SJCRH30 (cell line): ENCODE data around the gene STRIP2. TPM values are rescaled to one million over a fixed set of nuclear protein-coding genes. Genes with fewer than 3 reads are reported as not detected.

ENCODE experiments used
- DNase-seq, 2 experiments: peaks; one replicate each; pipeline ENCODE4 v3.0.0-alpha.2; 2015 to 2020
- H3K27ac ChIP-seq: fragments of 250-450 bp; sonication (Bioruptor Pico); 2 replicates; pipeline ENCODE4 v1.5.1; 2020; ENCODE audit warnings: mild to moderate bottlenecking, moderate library complexity
- H3K27me3 ChIP-seq: fragments of 250-450 bp; sonication (Bioruptor Pico); 2 replicates; pipeline ENCODE4 v1.5.1; 2020; ENCODE audit warnings: mild to moderate bottlenecking, moderate library complexity
- H3K36me3 ChIP-seq: fragments of 250-450 bp; sonication (Bioruptor Pico); 2 replicates; pipeline ENCODE4 v1.5.1; 2020; ENCODE audit warnings: mild to moderate bottlenecking, moderate library complexity
- H3K4me1 ChIP-seq: fragments of 250-450 bp; sonication (Bioruptor Pico); 2 replicates; pipeline ENCODE4 v1.5.1; 2020; ENCODE audit warnings: mild to moderate bottlenecking, moderate library complexity
- H3K4me3 ChIP-seq: fragments of 250-450 bp; sonication (Bioruptor Pico); 2 replicates; pipeline ENCODE4 v1.5.1; 2020; ENCODE audit warnings: mild to moderate bottlenecking, moderate library complexity
- H3K9me3 ChIP-seq: fragments of 250-450 bp; sonication (Bioruptor Pico); replicated peaks from 2 replicates; pipeline ENCODE4 v1.5.1; 2020; ENCODE audit warnings: mild to moderate bottlenecking, moderate library complexity
- total RNA-seq: library from RNA; depleted of rRNA; stranded (reverse); fragments of >200 nt; shearing (Covaris generic); gene quantifications from 2 replicates; pipeline ENCODE4 v1.2.3, GENCODE V29; 2014; rRNA removed

The STRIP2 gene
- 11.4 and 16.7 TPM in 2 replicates for total RNA-seq

GRCh38 chr7:129433847-129434674, at the start of gene STRIP2:
Gene STRIP2 (plus strand): TSS chr7:129434432. CDS start chr7:129434473, 41 bp downstream.
- Histone ChIP-seq H3K9me3 (no peaks in the 10 kb centered on the region), H3K4me3 (peak within 1 kb of the TSS; percentile 80), H3K36me3 (no peaks in the 10 kb centered on the region), H3K27me3 (no peaks in the 10 kb centered on the region), H3K4me1 (peaks cover 7% of the 10 kb centered on the region; the same call in 1 of the 2 replicates), H3K27ac (peak within 1 kb of the TSS; percentile 69)
- peak; percentile 96 to 97 for DNase-seq

- no peak overlapping the region for H3K27ac ChIP-seq
- no peaks in the 10 kb centered on the region for H3K9me3 ChIP-seq
- no peaks in the 10 kb centered on the region; the same call in 1 of the 2 replicates for H3K4me1 ChIP-seq
- no peak for DNase-seq
- no peaks in the 10 kb centered on the region for H3K36me3 ChIP-seq
- no peaks in the 10 kb centered on the region for H3K27me3 ChIP-seq
- no peak overlapping the region for H3K4me3 ChIP-seq
These were observed 49.1 kb upstream of the STRIP2 start for GRCh38 chr7:129385116-129385515.

- Histone ChIP-seq H3K27me3 (no peaks in the 10 kb centered on the region), H3K27ac (no peak overlapping the region), H3K4me3 (no peak overlapping the region), H3K4me1 (no peaks in the 10 kb centered on the region), H3K36me3 (no peaks in the 10 kb centered on the region), H3K9me3 (no peaks in the 10 kb centered on the region)
- no peak for DNase-seq
These were observed 48.6 kb upstream of the STRIP2 start for GRCh38 chr7:129385598-129385997.

GRCh38 chr7:129386506-129386905, 47.7 kb upstream of the STRIP2 start:
- H3K27me3 ChIP-seq = no peaks in the 10 kb centered on the region
- no peaks in the 10 kb centered on the region for H3K9me3 ChIP-seq
- H3K27ac ChIP-seq = no peak overlapping the region
- no peak overlapping the region for H3K4me3 ChIP-seq
- no peaks in the 10 kb centered on the region for H3K36me3 ChIP-seq
- no peak for DNase-seq
- no peaks in the 10 kb centered on the region for H3K4me1 ChIP-seq

GRCh38 chr7:129387537-129387936, 46.7 kb upstream of the STRIP2 start:
- H3K9me3 ChIP-seq = no peaks in the 10 kb centered on the region
- no peaks in the 10 kb centered on the region for H3K36me3 ChIP-seq
- no peaks in the 10 kb centered on the region for H3K4me1 ChIP-seq

GRCh38 chr7:129388333-129389098, 45.7 kb upstream of the STRIP2 start:
- Histone ChIP-seq H3K9me3 (no peaks in the 10 kb centered on the region), H3K4me3 (no peak overlapping the region), H3K4me1 (no peaks in the 10 kb centered on the region), H3K36me3 (no peaks in the 10 kb centered on the region), H3K27ac (no peak overlapping the region), H3K27me3 (no peaks in the 10 kb centered on the region)
- no peak for DNase-seq

More at GRCh38 chr7:129387537-129387936, 46.7 kb upstream of the STRIP2 start:
- no peak overlapping the region for H3K4me3 ChIP-seq
- DNase-seq = no peak
- no peak overlapping the region for H3K27ac ChIP-seq
- no peaks in the 10 kb centered on the region for H3K27me3 ChIP-seq

GRCh38 chr7:129389829-129390228, 44.4 kb upstream of the STRIP2 start:
- no peaks in the 10 kb centered on the region for H3K36me3 ChIP-seq
- no peak for DNase-seq
- no peak overlapping the region for H3K4me3 ChIP-seq
- no peaks in the 10 kb centered on the region for H3K27me3 ChIP-seq
- H3K4me1 ChIP-seq = no peaks in the 10 kb centered on the region
- H3K9me3 ChIP-seq = no peaks in the 10 kb centered on the region
- H3K27ac ChIP-seq = no peak overlapping the region

- H3K27ac ChIP-seq = no peak overlapping the region
These were observed 43.9 kb upstream of the STRIP2 start for GRCh38 chr7:129390314-129390713.

GRCh38 chr7:129391546-129392171, 42.6 kb upstream of the STRIP2 start:
- no peak overlapping the region for H3K27ac ChIP-seq
- DNase-seq = no peak

More at GRCh38 chr7:129390314-129390713, 43.9 kb upstream of the STRIP2 start:
- H3K4me3 ChIP-seq = no peak overlapping the region
- DNase-seq = no peak
- H3K9me3 ChIP-seq = no peaks in the 10 kb centered on the region
- no peaks in the 10 kb centered on the region for H3K4me1 ChIP-seq
- no peaks in the 10 kb centered on the region for H3K27me3 ChIP-seq
- no peaks in the 10 kb centered on the region for H3K36me3 ChIP-seq

GRCh38 chr7:129393255-129393654, 41.0 kb upstream of the STRIP2 start:
- DNase-seq = no peak
- H3K4me3 ChIP-seq = no peak overlapping the region
- H3K27me3 ChIP-seq = no peaks in the 10 kb centered on the region
- H3K4me1 ChIP-seq = no peaks in the 10 kb centered on the region
- no peaks in the 10 kb centered on the region for H3K9me3 ChIP-seq
- no peaks in the 10 kb centered on the region for H3K36me3 ChIP-seq
- no peak overlapping the region for H3K27ac ChIP-seq

More at GRCh38 chr7:129391546-129392171, 42.6 kb upstream of the STRIP2 start:
- H3K36me3 ChIP-seq = no peaks in the 10 kb centered on the region
- no peak overlapping the region for H3K4me3 ChIP-seq
- no peaks in the 10 kb centered on the region for H3K27me3 ChIP-seq
- no peaks in the 10 kb centered on the region for H3K4me1 ChIP-seq
- no peaks in the 10 kb centered on the region for H3K9me3 ChIP-seq

- no peak for DNase-seq
- H3K4me1 ChIP-seq = no peaks in the 10 kb centered on the region
These were observed 40.1 kb upstream of the STRIP2 start for GRCh38 chr7:129394101-129394500.

GRCh38 chr7:129394982-129395914, 39.0 kb upstream of the STRIP2 start:
- Histone ChIP-seq H3K27ac (no peak overlapping the region), H3K4me3 (no peak overlapping the region), H3K36me3 (no peaks in the 10 kb centered on the region), H3K9me3 (no peaks in the 10 kb centered on the region), H3K4me1 (no peaks in the 10 kb centered on the region), H3K27me3 (no peaks in the 10 kb centered on the region)
- no peak for DNase-seq

More at GRCh38 chr7:129394101-129394500, 40.1 kb upstream of the STRIP2 start:
- Histone ChIP-seq H3K36me3 (no peaks in the 10 kb centered on the region), H3K27me3 (no peaks in the 10 kb centered on the region), H3K9me3 (no peaks in the 10 kb centered on the region), H3K4me3 (no peak overlapping the region), H3K27ac (no peak overlapping the region)

GRCh38 chr7:129401228-129401966, 32.8 kb upstream of the STRIP2 start:
- DNase-seq = no peak
- H3K27me3 ChIP-seq = no peaks in the 10 kb centered on the region
- H3K9me3 ChIP-seq = no peaks in the 10 kb centered on the region
- no peaks in the 10 kb centered on the region for H3K4me1 ChIP-seq
- H3K27ac ChIP-seq = no peak overlapping the region
- H3K4me3 ChIP-seq = no peak overlapping the region
- no peaks in the 10 kb centered on the region for H3K36me3 ChIP-seq
